Measurements from ENCODE around the gene EXTL1. TPM values are rescaled to one million over a fixed set of nuclear protein-coding genes. Genes with fewer than 3 reads are reported as not detected.

Gene EXTL1
- total and polyA plus RNA-seq, 2 donors (not counting 3 experiments of a cell fraction or from before 2014, with no cell fraction given), result not detected

GRCh38 chr1:25971811-25972180, 49.8 kb upstream of the EXTL1 start:
- H3K4me3 ChIP-seq (replicated peaks in 1 of 3; ENCODE audit: insufficient read depth in 1 of 3, low read depth in 1 of 3, low read length in 3 of 3), result no peak overlapping the region
- no peaks in the 10 kb centered on the region for H3K9me1 ChIP-seq (replicated peaks; ENCODE audit: control insufficient read depth, extremely low read depth, insufficient read depth, low read length)
- CTCF ChIA-PET, result no interaction called here
- no peaks in the 10 kb centered on the region for H3K9me3 ChIP-seq (replicated peaks; ENCODE audit: control insufficient read depth, insufficient read depth, low read length)
- H3K4me1 ChIP-seq (ENCODE audit: control insufficient read depth, extremely low read depth, insufficient read depth, low read length), result no peaks in the 10 kb centered on the region
- no peak for TF ChIP-seq JUN (IDR thresholded peaks at IDR 0.05; ENCODE audit: borderline replicate concordance, insufficient read depth, insufficient read length, low read depth)
- no peak for TF ChIP-seq POLR2A (IDR thresholded peaks at IDR 0.05; ENCODE audit: low read depth, low read length)
- no peak for TF ChIP-seq FOS (IDR thresholded peaks at IDR 0.05; ENCODE audit: borderline replicate concordance, insufficient read depth, low read length)
- TF ChIP-seq, protein P1, sequence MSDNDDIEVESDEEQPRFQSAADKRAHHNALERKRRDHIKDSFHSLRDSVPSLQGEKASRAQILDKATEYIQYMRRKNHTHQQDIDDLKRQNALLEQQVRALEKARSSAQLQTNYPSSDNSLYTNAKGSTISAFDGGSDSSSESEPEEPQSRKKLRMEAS (IDR thresholded peaks at IDR 0.05; ENCODE audit: insufficient read depth, insufficient read length), result no peak
- TF ChIP-seq POLR2AphosphoS5 (IDR thresholded peaks at IDR 0.05; ENCODE audit: insufficient read depth, low read depth, low read length), result no peak
- no peak for TF ChIP-seq MYC (IDR thresholded peaks at IDR 0.05; ENCODE audit: low read depth, low read length)
- no peak for TF ChIP-seq CTCF (IDR thresholded peaks at IDR 0.05; ENCODE audit: extremely low read depth in 1 of 2, insufficient read depth in 1 of 2, low read depth in 1 of 2, low read length in 2 of 2)
- TF ChIP-seq EZH2 (IDR thresholded peaks at IDR 0.05; ENCODE audit: borderline replicate concordance, low read depth, low read length, severe bottlenecking), result no peak
- no peak for TF ChIP-seq GATA2 (IDR thresholded peaks at IDR 0.05; ENCODE audit: insufficient read depth, insufficient read length, low read depth, low read length)
- H3K27me3 ChIP-seq (ENCODE audit: control insufficient read depth in 2 of 2, insufficient read depth in 2 of 2, low read length in 2 of 2), result no peaks in the 10 kb centered on the region
- H4K20me1 ChIP-seq (replicated peaks; ENCODE audit: control insufficient read depth, extremely low read depth, insufficient read depth, low read length), result no peaks in the 10 kb centered on the region
- intact Hi-C loops (cut with micrococcal nuclease) (no loop called here), dilution Hi-C loops (cut with MboI; ENCODE audit: extremely low pct_ligation_motif_present, low sequenced_read_pairs) (no loop called here)
- DNase-seq (ENCODE audit: low read depth, low spot score) (no peak), FAIRE-seq (no peak)
- no peak overlapping the region for H2AFZ ChIP-seq (ENCODE audit: low read depth, low read length)
- H3K79me2 ChIP-seq (ENCODE audit: control insufficient read depth, insufficient read depth, low read length), result no peaks in the 10 kb centered on the region
- H3K4me2 ChIP-seq (ENCODE audit: insufficient read depth, low read length), result no peak overlapping the region
- POLR2A ChIA-PET, result no interaction called here
- BruUV-seq (replicated peaks), result no TSS peak
- H3K27ac ChIP-seq (ENCODE audit: insufficient read depth, low read depth, low read length), result no peak overlapping the region
- no peak overlapping the region for H3K9ac ChIP-seq (replicated peaks; ENCODE audit: extremely low read depth, insufficient read depth, low read length)
- peaks cover 0 to 9% of the 10 kb centered on the region in 2 experiments for H3K36me3 ChIP-seq (ENCODE audit: control insufficient read depth in 2 of 2, extremely low read depth in 1 of 2, insufficient read depth in 2 of 2, low read length in 2 of 2)
